HG03196 (cell line): ENCODE data around the gene CA5A.

Source experiments
- ATAC-seq: cut with Tn5 transposase; IDR thresholded peaks from one replicate; pipeline ENCODE4 v1.9.1; 2021; ENCODE audit not compliant: unreplicated experiment

The CA5A gene

DNA sequence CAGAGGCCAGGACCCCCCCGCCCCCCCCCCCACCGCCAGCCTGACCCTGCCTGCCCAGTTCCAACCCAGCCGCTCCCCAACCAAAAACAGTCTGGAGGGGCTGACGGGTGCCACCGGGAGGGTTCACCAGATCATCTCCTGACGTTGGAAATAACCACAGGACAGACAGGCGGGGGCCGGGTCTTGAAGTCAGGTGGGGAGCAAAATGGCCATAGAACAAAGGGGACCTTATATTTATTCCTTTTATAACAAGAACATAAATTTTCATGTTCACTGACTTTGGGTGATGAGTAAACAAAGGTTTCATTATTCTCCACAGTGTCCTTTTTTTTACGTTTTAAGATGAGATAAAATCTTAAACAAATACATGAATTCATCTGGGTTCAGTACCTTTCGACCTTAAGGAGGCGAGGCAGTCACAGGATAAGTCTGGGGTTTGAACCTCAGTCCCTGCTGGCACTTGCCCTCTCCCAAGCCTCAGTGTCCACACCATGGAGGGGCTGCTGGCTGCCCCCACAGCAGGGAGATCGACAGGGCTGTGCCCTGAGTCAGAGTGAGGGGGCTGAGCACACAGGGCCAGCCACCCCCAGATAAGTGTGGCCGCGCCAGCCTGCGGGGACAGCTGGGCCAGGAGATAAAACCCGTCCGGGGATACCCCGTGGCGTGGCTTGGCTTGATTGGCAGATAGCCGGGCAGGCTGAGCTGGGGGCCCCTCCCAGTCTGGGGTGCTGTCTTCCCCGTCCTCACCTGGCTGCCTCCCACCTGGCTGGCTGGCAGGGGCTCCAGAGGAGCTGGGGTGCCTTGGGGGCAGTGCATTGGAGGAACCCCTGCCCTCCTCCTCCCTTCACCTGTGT lies 82.0 kb downstream of the CA5A start:
- no peak for ATAC-seq

GRCh38 chr16:87853411-87854052 lies 82.8 kb downstream of the CA5A start:
- ATAC-seq, result no peak

- no peak for ATAC-seq
These were observed 84.7 kb downstream of the CA5A start for GRCh38 chr16:87851601-87852000.

DNA sequence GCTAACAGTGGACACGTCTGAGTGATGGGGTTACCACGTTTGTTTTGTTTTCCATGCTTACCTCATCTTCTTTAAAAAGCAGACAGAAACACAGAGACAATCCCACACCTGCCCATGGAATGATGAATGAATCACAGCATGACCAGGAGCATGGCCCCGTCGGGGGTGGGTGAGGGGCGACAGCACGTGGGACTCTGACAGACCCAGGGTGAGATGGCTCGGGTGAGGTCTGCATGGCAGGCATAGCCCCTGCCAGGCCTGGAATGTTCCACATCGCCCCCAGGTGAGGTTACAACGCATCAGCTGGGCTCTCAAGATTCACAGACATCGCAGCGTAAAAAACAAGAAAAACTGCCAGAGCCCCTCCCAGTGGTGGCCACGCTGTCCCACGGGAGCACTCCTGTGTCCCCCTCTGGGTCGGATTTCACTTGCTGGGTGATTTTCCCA lies 85.2 kb downstream of the CA5A start:
- ATAC-seq, result no peak

GRCh38 chr16:87850009-87851006 lies 86.0 kb downstream of the CA5A start:
- ATAC-seq, result no peak

GRCh38 chr16:87849419-87850008 lies 86.8 kb downstream of the CA5A start:
- ATAC-seq, result no peak

- no peak for ATAC-seq
These were observed 87.5 kb downstream of the CA5A start for GRCh38 chr16:87848676-87849345.

GRCh38 chr16:87847785-87848675 lies 88.3 kb downstream of the CA5A start:
- no peak for ATAC-seq

DNA sequence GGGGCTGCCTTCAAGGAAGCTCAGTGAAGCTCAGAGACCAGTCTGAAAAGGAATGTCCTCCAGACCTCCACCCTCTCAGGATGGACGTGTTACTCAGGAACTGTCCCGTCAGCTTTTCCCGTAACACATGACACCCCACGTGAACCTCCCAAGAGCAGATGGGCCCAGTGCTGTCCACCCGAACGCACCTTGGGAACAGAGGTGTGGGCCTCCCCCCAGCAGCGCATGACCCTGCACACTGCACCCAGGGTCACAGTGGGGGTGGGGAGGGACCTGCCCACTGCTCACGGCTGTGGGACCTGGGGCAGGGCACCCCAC lies 88.9 kb downstream of the CA5A start:
- no peak for ATAC-seq

- no peak for ATAC-seq
These were observed 89.4 kb downstream of the CA5A start for GRCh38 chr16:87846705-87847466.

DNA sequence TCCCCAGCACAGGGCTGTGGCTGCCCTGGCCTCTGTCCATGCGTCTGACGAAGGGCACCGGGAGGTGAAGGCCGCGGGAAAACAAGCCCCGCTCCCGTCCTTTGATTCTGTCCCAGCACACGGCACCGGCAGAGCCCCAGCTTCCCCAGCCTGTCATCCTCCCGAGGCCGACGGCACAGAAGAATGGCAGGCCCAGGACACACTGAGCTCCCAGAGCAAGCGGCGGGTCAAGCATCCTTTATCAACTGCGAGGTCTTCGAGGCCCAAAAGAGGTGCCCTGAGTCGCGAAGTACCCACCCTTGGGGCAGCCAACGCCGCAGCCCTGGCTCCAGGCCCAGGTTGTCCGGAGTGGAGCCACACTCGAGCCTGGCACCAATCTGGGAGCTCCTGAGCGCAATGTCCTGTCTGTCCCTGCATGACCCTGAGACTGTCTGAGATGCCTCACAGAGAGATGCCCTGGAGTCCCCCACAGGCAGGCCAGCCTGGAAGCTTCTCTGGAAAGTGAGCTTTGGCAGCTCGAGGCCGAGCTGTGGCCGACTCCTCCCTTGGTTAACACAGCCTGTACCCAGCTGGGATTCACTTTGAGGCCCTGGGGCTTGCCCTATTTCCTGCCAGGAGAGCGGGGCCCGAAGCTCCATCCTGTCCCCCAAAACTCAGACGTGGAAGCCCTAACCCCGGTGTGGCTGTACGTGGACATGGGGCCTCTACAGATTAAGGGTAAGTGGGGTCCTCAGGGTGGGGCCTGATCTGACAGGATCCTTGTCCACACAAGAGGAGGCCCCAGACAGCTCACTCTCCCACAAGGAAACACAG lies 90.3 kb downstream of the CA5A start:
- no peak for ATAC-seq

DNA sequence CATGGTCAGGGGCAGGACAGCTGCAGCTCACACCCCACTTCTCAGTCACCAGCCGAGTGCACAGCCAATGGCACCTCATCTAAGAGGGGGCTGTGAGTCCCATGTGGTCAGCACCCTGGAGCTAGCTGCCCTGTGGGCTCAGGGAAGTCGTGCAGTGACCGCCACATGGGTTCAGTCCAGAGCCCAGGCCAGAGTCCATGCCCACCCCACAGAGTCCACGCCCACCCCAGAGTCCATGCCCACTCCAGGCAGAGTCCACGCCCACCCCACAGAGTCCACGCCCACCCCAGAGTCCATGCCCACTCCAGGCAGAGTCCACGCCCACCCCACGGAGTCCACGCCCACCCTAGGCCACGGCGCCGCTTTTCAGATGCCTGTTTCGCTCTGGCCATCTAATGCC lies 91.1 kb downstream of the CA5A start:
- ATAC-seq, result no peak

DNA sequence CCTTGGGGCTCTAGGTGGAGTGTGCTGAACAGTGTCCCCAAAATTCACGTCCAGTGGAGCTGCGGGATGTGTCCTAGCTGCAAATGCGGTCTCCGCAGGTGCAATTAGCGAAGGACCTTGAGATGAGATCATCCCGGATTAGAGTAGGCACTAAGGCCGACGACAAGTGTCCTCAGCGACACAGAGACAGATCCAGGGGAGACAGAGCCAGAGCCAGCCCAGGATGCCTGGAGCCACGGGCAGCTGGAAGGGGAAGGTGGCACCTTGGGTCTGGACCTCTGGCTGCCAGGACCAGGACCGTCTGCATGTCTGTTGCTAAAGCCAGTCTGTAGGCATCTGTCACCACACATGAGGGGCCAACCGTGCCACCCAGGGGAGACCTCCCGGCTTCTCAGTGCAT lies 91.5 kb downstream of the CA5A start:
- ATAC-seq, result no peak

GRCh38 chr16:87844120-87844733 lies 92.1 kb downstream of the CA5A start:
- ATAC-seq, result no peak

DNA sequence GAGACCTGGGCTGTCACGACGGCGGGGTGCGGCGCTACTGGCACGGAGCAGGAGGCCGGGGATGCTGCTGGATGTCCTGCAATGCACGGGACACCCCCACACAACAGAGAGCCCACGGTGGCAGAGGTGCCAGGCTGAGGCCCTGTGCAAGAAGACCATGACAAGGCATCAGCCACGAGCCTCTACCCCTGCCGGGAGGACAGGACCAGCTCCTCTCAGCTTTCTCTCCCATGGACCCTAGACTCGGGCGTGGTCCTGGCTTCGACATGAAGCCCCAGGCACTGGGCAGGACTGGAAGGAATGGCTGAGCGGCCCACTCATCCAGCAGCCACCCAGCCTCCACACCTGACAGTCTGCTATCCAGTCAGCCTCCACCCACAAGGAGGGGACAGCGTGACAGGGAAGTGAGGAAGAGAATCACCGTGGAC lies 92.6 kb downstream of the CA5A start:
- no peak for ATAC-seq

DNA sequence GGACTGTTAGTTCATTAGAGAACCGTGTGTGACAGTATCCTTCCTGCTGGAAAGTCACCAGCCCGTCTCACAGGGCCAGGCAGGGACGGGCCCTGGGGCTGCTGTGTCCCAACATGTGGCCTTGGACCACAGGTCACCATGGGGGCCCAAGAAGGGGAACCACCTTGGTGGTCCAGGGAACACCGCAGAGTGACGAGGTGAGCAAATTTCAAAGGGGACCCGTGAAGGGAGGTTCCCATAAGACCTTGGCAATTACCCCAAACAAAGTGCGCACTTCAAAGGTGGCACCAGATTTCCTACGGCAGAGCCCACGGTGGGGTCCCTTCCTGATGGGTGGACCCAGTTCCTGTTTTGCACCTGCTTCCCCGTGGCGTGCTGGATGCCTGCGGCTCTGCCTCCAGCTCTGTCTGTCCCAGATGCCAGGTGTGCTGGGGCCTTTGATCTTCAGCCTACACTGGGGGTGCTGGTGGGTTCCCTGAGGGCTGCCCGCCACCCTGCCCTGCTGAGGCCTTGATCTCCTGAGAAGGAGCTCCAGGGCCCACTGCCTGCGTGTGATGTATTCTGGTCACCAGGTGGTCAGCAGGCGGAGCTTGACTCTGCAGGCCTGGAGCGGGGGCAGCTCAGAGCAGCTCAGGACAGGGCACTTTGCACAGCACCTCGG lies 94.0 kb downstream of the CA5A start:
- ATAC-seq, result no peak
